HG03175 (cell line): ENCODE results near the gene GPR22.

Source experiments
- ATAC-seq: cut with Tn5 transposase; IDR thresholded peaks from one replicate; pipeline ENCODE4 v1.9.1; 2021; ENCODE audit warnings: mild to moderate bottlenecking, moderate library complexity; ENCODE audit not compliant: unreplicated experiment

Gene GPR22, protein sequence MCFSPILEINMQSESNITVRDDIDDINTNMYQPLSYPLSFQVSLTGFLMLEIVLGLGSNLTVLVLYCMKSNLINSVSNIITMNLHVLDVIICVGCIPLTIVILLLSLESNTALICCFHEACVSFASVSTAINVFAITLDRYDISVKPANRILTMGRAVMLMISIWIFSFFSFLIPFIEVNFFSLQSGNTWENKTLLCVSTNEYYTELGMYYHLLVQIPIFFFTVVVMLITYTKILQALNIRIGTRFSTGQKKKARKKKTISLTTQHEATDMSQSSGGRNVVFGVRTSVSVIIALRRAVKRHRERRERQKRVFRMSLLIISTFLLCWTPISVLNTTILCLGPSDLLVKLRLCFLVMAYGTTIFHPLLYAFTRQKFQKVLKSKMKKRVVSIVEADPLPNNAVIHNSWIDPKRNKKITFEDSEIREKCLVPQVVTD

DNA sequence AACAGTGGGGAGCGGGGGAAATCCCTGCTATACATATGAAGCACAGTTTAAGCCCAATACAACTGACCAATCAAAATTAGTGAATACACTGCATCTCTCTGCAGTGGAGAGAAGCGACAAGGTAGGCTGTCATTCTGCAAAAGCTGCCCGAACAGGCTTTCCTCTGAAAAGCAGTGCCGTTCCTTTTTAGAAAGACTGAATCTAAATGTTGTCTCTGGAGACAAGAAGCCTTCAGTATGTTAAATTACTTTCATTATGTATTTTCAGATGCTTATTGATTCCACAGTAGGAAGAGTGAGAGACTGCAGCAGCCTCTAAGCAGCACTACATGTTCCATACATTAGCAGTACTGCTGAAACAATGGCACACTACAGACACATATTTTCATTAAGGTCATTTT is at the start of gene GPR22:
GPR22 (plus strand) TSS at position 129 of the 400 bp plus-strand sequence. CDS start 4,004 bp downstream, outside the sequence.
- ATAC-seq = no peak

DNA sequence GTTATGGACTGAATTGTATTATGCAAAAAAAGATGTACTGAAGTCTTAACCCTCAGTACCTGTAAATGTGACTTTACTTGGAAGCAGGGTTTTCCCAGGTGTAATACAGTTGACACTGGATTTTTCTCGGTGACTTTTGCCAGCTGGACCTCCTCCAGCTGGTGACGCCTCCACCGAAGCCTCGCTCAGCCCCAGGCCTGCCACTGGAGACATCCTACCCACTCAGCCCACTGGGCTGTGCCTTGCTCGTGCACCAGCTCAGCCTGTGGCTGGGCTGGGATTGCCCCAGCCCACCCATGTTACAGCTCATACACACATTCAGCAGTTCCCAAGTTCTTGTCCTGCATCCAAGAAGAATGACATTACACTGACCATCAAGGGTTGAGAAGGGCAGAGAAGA is 42.4 kb upstream of the GPR22 start:
- ATAC-seq = no peak

DNA sequence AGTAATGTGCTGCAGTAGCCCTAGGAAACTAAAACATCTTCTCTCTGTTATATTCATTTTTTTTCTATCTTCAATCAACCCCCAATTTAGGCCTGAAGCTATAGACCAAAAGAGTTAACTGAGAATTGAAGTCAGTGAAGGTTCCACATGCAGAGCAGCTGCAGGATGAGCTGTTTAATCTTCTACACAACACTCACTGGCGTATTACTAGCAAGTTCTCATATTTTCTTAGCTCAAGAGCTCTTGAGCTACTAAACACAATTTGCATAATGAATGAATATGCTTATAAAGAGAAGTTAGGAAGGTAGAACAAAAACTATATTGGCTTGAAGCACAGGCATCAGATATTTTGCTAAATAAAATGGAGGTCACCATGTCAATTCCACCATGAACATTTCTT is 41.2 kb upstream of the GPR22 start:
- no peak for ATAC-seq

DNA sequence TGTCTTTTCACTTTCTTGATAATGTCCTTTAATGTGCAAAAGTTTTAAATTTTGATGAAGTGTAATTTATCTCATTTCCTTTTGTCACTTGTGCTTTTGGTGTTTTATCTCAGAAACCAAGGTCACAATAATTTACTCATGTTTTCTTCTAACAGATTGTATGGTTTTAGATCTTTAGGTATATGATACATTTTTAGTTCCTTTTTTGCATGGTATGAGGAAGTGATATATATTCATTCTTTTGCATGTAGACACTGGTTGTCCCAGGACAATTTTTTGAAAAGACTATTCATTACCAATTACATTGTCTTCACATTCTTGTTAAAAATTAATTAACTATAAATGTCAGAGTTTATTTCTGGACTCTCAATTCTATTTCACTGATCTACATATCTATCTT is 39.8 kb upstream of the GPR22 start:
- no peak for ATAC-seq

DNA sequence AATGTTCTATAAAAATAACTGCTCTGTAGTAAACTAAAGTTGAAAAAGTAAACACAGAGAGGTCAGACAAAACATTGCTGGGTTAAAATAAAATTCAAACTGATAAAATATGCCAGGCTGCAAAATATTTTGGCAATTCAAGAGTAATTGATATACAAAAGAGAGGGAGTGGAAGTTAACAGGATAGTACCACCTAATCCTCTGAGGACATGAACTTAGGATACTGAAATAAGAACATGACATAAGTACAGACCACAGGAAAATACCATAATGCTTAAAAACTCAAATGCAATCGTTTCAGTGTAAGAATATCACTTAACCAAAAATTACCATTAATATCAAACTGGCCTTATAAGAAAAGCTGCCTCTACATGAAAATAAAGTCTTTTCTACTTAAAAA is 37.6 kb upstream of the GPR22 start:
- no peak for ATAC-seq

DNA sequence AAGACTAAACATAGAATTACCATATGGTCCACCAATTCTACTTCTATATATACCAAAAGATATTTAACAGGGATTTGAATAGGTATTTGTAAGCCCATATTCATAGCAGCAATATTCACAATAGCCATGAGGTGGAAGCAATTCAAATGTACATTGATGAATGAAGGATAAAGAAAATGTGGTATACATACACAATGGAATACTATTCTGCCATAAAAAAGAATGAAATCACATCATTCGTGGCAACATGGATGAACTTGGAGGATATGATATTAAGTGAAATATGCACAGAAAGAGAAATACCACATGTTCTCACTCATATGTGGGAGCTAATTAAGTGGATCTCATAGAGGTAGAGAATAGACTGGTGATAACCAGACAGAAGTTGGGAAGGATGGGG is 34.1 kb upstream of the GPR22 start:
- ATAC-seq = no peak

DNA sequence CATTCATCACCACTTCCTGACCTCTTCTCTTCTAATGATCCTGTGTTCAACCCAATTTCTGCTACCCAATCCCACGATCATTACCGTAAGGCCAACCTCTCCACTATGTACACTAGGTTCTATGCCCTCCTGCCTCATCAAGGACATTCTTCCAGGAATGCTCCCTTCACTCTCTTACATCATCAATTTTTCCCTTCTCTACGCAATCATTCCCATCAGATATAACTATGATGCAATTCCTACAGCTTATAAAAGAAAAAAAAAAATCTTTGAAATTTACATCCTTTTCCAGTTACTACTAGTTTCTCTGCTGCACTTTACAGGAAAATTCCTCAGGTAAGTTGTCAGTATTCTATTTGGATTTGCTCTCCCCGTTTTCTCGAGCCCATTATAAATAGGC is 30.8 kb upstream of the GPR22 start:
- ATAC-seq = no peak

DNA sequence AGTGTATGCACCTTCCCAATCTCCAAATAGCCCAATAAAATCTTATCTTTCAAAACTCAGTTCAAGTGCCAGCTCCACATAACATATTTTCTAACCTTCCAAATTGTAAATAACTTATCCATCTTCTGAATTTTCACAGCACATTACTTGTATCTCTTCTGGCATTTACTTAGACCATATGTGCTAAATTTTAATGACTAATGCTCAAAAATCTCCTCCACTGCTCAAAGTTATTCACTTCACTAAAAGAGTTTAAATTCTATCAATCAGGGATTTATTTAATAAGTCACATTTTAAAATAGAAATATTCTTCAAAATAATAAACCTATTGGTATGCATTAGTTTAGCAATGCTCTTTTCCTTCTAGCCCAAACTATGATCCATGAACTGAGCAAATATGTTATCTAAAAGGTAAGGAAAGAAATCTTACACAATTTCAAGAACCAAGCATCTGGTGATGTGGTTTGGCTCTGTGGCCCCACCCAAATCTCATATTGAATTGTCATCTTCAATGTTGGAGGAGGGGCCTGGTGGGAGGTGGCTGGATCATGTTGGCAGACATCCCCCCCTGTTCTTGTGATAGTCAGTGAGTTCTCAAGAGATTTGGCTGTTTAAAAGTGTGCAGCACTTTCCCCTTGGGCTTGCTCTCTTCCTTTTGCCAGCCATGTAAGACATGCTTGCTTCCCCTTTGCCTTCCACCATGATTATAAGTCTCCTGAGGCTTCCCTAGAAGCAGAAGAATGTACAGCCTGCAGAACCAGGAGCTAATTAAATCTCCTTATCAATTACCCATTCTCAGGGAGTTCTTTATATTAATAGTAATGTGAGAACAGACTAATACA is 28.1 kb upstream of the GPR22 start:
- no peak for ATAC-seq

DNA sequence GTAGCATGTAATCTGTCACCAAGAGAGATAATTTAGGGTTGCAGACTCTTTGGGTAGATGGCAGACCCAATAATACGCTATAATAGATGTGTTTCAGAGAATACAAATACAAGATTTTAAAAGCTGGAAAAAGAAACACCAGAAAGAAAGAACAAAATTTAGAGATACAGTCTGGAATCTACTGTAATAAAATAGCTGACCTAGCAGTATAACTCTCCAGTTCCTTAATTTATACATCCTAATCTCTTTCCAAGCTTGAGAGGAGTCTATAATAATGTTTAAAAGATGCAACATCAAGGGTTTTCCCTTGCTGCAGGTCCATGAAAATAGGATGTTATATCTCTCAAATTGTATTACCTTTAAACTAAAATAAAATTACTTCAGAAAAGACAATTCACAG is 27.2 kb upstream of the GPR22 start:
- no peak for ATAC-seq

DNA sequence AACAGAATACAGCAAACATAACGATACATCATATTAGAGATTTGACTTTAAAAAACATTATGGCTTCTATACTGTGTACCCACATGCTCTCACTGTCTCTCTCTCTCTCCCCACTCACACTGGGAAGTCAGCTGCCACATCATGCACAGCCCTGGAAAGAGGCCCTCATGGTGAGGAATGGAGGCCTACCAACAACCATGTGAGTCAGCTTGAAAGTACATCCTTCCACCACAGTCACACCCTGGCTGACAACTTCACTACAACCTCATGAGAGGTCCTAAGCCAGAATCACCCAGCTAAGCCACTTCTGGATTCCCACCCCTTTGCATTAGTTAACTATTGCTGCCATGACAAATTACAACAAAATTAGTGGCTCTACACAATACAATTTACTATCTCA is 23.3 kb upstream of the GPR22 start:
- no peak for ATAC-seq

DNA sequence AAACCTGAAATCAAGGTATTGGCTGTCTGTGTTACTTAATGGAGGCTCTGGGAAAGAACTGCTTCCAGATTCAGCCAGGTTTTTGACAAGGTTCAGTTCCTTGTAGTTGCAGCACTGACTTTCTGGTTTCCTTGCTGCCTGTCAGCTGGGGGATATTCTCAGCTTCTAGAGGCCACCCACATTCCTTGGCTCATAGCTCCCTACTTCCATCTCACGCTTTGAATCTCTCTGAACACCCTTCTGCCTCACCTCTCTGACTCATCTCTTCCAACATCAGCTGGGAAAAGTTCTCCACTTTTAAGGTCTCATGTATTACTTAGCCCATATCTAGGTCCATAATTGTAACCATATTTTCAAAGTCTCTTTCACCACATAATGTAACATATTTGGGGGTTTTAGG is 22.9 kb upstream of the GPR22 start:
- no peak for ATAC-seq

DNA sequence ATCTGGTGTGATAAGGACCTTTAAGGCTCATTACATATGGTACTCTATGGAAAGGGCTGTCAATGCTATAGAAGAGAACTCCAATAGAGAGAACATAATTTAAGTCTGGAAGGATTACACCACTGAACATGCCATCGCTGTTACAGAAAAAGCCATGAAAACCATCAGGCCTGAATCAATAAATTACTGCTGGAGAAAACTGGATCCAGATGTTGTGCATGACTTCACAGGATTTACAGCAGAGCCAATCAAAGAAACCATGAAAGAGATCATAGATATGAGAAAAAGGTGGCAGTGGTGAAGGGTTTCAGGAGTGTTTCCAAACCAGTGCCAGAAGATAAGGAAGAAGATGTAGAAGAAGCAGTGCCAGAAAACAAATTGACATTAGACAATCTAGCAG is 18.9 kb upstream of the GPR22 start:
- no peak for ATAC-seq

DNA sequence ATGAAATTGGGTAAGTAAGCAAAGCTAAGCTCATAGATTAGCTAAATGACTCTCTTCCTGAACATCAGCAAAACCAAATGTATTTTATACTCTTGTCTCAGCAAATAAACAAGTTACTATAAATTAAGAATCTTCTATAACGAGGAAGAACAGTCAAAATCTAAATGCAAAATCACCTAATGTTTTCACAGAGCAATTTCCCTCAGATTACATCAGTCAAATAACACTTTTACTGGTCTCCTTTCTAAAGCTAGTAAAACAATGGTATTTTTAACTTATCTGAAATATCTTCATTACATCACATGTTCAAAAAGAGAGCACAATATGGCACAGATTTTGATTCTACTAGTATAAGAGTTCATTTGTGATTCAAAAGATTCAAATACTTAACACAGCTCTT is 16.5 kb upstream of the GPR22 start:
- no peak for ATAC-seq

DNA sequence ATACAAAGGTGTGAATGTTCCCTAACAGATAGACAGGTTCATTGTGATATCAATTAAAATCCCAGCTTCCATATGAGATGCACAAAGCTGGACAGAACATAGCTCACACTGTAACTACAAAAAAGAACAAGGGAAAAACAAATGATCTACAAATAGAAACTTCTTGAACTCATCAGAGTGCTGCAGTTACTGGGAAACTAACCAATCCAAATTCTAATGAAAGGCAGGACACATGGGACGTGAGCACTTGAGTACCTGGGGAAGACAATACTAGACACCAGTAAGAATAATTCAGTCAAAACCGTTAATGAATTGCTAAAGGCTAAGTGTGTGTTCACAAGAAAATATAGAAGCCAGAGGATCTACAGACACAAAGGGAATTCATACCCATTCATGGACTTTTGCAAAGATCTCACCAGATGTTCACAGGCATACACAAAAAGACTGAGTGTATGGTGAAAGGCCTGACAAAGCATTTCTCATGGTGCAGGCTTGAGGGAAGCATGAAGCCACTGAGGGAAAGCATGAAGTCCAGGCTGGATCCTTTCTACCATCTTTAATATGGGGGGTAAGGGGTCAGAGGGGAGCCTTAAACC is 7.8 kb upstream of the GPR22 start:
- no peak for ATAC-seq

DNA sequence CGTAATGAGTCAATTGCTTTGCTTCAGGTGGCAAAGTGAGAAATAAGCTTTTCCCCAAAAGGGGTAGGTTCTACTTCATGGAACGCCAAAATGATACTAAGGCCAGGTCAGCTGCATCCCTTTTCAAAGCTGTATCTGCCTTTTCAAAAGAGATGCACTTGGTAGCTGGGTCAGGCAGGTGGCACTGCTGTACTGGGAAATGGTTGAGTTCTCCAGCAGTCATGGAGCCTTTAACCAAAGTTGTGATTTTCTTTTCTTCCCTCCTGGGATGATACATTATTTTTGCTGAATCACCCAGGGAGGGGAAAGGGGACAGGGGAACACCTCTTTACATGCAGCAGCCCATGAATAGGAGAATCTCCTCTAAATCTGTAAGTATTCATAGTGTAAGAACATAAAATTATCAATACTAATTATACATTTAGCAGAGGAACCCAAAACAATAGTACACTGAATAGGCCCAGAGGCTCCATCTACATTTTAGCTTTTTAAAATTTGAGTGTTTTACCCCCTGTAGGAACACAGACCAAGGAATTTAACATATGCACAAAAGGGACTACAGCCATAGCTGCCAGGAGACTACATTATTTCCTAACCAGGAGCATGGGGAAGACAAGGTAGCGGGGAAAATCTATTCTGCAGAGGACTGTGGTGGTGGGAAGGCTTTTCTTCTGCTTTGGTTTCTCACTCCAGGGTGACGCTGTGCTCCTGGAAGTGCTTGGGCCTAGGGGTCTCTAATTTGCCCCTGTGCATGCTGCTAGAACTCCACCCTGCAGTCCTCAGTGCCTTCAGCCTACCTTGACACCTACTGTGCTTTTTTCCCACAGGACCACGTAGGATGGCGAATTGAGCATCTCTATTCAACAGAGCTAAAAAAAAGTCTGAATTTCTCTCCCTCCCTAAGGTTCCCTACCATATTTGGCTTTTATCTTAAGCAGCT is 6.4 kb upstream of the GPR22 start:
- no peak for ATAC-seq

DNA sequence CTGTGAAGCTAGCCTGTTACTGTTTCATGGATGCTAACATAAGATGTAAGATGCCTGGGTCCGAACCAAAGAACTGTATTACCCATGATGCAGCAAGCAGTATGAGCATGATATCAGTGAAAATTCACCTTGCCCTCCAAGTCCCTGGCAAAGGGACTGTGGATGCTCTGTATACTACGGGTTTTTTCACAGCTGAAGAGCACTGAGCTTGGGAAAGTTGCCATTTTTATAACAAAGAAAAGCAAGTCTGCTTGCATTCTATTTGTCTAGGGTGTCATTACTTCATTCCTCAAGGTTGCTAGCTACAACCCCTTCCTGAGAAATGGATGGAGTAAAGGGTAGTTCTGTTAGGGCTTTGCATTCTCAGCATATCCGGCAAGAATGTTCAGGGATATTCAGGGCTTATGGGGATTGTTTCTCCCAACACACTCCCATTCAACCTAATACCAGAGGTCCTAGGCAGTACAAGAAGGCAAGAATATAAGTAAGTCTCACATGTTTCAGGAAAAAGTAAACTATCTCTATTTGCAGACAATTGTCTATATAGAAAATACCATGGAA is 5.1 kb upstream of the GPR22 start:
- ATAC-seq = no peak

DNA sequence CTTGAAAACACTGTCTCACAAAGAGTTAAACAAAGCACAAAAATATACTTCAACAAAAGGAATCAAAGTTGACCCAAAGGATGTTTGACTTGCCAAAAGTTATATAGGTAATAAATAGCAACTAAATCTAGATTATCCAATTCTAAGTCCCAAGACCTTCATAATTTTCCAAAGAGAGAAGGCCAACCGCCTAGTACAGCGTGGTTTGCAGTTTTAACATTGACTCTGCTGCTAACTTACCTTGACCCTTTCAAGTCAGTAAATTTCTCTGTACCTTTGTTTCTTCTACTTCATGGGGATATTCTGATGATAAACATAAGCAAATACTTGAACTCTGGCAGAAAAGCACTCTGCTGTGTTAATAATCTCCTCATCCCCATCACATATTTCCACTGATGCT is 1.9 kb upstream of the GPR22 start:
- ATAC-seq = no peak

DNA sequence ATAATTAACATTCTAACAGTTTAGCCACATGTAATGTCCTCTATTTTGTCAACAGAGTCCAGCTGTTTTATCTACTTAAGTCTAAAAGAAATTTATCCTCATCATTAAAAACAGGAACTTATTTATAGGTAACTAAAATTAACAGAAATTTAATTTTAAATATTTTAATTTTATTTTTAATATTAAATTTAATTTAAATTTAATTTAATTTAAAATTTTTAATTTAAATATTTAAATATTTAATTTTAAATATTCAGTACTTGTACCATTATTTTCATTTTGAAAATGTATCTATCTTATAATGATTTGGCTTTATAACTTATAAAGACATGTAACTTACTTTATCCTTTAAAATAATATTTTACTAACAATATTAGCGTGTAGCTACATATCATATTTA is 1.0 kb upstream of the GPR22 start:
- ATAC-seq = no peak

DNA sequence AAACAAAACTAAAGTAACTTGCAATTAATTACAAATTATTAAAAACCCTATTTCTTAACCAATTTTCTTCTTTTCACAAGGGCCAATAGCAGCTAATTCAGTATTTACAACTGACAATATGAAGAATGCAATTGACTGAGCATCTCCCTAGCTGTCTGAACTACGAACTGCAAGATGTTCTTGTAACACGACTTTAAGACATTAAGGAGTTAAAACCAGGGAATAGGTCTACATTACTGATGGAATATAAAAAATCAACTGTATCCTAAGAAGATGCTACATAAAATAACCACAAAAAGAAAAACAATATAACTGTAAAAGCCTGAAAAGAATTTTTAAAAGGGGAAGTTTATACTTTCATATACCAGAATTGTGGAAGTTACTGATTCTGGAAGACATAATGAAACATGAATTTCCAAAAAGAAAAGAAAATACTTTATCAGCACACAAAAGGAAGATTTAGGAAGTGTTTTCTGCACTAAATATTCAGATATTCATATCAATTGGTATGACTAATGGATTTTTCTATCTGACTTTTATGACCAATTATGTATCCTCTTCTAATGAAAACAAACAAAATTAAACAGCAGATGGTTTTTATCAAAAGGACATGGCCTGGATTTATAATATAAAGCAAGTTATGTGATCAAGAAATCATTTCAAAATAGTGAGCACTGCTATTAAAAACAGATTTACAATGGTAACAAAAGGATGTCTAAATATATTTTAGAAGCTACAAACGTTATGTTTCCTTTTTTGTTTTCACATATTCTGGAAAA is 1.6 kb downstream of the GPR22 start:
- ATAC-seq = no peak

DNA sequence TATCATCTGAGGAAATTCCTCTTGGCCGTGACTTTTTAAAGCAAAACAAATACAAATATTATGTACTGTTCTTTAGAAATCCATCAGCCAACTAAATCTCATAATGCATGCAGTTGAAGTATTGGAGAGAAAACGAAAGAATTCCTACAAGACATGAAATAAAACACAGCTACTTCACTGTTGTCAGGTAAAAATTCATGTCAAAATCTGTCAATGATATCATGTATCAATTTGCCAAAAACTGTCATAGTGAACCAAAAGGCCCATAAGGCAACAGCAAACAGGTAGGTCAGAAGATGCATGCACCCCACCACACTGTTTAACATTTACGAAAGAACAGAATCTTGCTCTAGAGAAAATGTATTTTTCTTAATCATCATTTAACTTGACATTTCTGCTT is 2.3 kb downstream of the GPR22 start:
- no peak for ATAC-seq
